ENCODE results near the gene UGDH. TPM values are rescaled to one million over a fixed set of nuclear protein-coding genes. Genes with fewer than 3 reads are reported as not detected.
"Not testable (repeated sequence)": the region's sequence is repeated elsewhere in the genome, so short reads cannot be mapped to it uniquely, and the experiment has no call there.

UGDH gene
- total RNA-seq, 2 experiments from 2014 or later: 16.9 to 18.8 TPM

- ChIA-PET POLR2A (no interaction called here), CTCF (no interaction called here)
- Mint-ChIP-seq H3K27me3 (no peaks in the 10 kb centered on the region), H3K27ac (no peak overlapping the region), H3K36me3 (ENCODE audit: low read depth) (peaks cover 29% of the 10 kb centered on the region), H3K4me1 (no peaks in the 10 kb centered on the region), H3K9me3 (no peaks in the 10 kb centered on the region), H3K4me3 (no peak overlapping the region)
- DNase-seq: no peak
Observed at GRCh38 chr4:39504538-39504937, 22.7 kb downstream of the UGDH start.

DNA sequence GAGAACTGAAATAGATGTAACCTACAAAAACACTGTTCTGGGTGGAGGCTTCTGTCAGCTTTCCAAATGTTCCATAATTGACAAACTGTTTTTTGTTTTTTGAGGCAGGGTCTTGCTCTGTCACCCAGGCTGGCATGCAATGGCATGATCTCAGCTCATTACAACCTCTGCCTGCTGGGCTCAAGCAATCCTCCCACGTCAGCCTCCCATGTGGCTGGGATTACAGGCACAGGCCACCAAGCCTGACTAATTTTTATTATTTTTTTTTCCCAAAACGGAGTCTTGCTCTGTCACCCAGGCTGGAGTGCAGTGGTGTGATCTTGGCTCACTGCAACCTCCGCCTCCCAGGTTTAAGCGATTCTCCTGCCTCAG lies 24.6 kb downstream of the UGDH start:
- CTCF ChIA-PET: not testable (repeated sequence)

GRCh38 chr4:39502019-39502663 lies 25.1 kb downstream of the UGDH start:
- ChIA-PET POLR2A (interaction anchor here (0.5 to 0.6 kb wide), 2 partner anchors 36 to 133 kb away, joined by 3 read pairs; no protein-coding TSS in a partner anchor), CTCF (no interaction called here)
- no peak for DNase-seq
- H3K27ac Mint-ChIP-seq: no peak overlapping the region
- H3K36me3 Mint-ChIP-seq (ENCODE audit: low read depth): peaks cover 30% of the 10 kb centered on the region
- no peaks in the 10 kb centered on the region for H3K27me3 Mint-ChIP-seq
- no peak overlapping the region for H3K4me3 Mint-ChIP-seq
- H3K9me3 Mint-ChIP-seq: no peaks in the 10 kb centered on the region
- no peaks in the 10 kb centered on the region for H3K4me1 Mint-ChIP-seq

More for the DNA sequence above, 24.6 kb downstream of the UGDH start:
- not testable (repeated sequence) for H3K27ac Mint-ChIP-seq, H3K9me3 Mint-ChIP-seq, H3K4me3 Mint-ChIP-seq, DNase-seq, H3K4me1 Mint-ChIP-seq, H3K27me3 Mint-ChIP-seq
- POLR2A ChIA-PET: interaction anchor here (0.5 to 0.6 kb wide), 2 partner anchors 37 to 132 kb away, joined by 3 read pairs; no protein-coding TSS in a partner anchor
- peaks cover 30% of the 10 kb centered on the region for H3K36me3 Mint-ChIP-seq (ENCODE audit: low read depth)

DNA sequence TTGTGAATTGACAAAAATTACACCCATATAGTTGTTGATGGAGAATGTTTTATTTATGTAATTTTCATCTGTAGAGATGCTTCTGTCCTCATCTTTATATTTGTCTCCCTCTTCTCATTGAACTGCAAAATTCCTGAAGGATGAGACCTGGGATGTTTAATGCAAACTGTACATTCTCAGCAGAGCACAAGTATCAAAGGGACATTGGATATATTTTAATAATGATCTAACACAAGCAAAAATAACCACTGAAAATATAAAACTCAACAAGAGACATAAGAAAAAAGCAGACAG lies 28.6 kb downstream of the UGDH start:
- ChIA-PET POLR2A (no interaction called here), CTCF (no interaction called here)
- Mint-ChIP-seq H3K4me3 (no peak overlapping the region), H3K36me3 (ENCODE audit: low read depth) (peaks cover 19% of the 10 kb centered on the region), H3K4me1 (no peaks in the 10 kb centered on the region), H3K9me3 (no peaks in the 10 kb centered on the region), H3K27me3 (no peaks in the 10 kb centered on the region), H3K27ac (no peak overlapping the region)
- no peak for DNase-seq

DNA sequence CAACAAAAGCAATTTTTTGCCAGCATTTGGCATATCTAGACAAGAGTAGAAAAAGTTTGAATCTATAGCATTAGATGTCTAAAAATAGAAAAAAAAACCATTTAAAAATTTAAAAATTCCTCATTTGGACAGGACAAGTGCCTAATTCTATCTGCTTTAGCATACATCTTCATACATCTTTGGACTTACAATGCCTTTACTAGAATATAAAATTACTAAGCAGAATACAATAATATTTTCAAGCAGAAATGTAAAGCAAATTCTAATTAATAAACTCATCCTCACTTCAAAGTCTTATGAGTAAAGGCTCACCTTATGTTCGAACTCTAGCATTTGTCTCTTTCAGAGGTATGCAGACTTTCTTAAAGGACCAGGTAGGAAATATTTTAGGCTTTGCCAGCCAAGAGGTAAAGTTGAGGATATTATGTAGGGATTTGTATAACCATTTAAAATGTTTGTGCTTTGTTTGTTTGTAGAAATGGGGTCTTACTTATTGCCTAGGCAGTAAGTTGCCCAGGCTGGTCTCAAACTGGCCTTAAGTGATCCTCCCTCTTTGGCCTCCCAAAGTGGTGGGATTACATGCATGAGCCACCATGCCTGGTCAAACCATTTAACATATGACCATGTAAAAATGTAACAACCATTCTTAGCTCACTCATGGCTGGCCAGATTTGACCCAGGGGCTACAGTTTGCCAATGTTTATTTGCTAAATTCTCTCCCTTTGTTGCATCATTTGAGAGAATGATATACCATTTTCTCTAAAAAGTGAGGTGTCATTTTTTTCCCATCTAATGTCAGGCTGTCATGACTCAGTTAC lies 29.1 kb downstream of the UGDH start:
- H3K4me3 Mint-ChIP-seq: no peak overlapping the region
- no peaks in the 10 kb centered on the region for H3K9me3 Mint-ChIP-seq
- H3K4me1 Mint-ChIP-seq: no peaks in the 10 kb centered on the region
- peaks cover 14% of the 10 kb centered on the region for H3K36me3 Mint-ChIP-seq (ENCODE audit: low read depth)
- CTCF ChIA-PET: no interaction called here
- no peaks in the 10 kb centered on the region for H3K27me3 Mint-ChIP-seq
- H3K27ac Mint-ChIP-seq: no peak overlapping the region
- no peak for DNase-seq
- POLR2A ChIA-PET: no interaction called here

GRCh38 chr4:39495446-39496213 lies 31.6 kb downstream of the UGDH start:
- Mint-ChIP-seq H3K9me3 (no peaks in the 10 kb centered on the region), H3K4me3 (no peak overlapping the region), H3K27ac (no peak overlapping the region), H3K4me1 (no peaks in the 10 kb centered on the region), H3K27me3 (no peaks in the 10 kb centered on the region), H3K36me3 (ENCODE audit: low read depth) (peaks cover 11% of the 10 kb centered on the region)
- POLR2A ChIA-PET: no interaction called here
- no peak for DNase-seq
- CTCF ChIA-PET: no interaction called here

- Mint-ChIP-seq H3K4me3 (no peak overlapping the region), H3K27me3 (no peaks in the 10 kb centered on the region), H3K36me3 (ENCODE audit: low read depth) (peaks cover 7% of the 10 kb centered on the region), H3K27ac (no peak overlapping the region), H3K9me3 (no peaks in the 10 kb centered on the region), H3K4me1 (no peaks in the 10 kb centered on the region)
- ChIA-PET CTCF (no interaction called here), POLR2A (no interaction called here)
- no peak for DNase-seq
Observed at GRCh38 chr4:39494354-39494753, 32.9 kb downstream of the UGDH start.

DNA sequence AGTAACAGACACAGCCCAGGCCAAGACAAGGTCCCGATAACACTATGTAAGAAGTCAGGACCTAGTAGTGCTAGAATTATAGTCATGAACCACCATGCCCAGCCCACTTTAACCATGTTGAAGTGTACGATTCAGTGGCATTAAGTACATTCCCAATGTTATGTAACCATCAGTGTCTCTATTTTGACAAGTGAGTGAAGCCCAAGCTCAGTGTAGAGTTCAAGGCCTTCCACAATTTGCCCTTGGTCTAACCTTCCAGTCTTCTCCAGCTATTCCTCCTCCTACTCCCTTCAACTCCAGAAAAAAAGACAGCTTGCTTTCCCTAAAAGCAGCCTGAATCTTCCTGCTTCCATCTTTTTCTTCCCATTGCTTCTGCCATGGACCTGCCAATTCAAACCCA lies 36.9 kb downstream of the UGDH start:
- POLR2A ChIA-PET: no interaction called here
- DNase-seq: no peak
- no peaks in the 10 kb centered on the region for H3K36me3 Mint-ChIP-seq (ENCODE audit: low read depth)
- no peaks in the 10 kb centered on the region for H3K27me3 Mint-ChIP-seq
- CTCF ChIA-PET: no interaction called here
- H3K4me1 Mint-ChIP-seq: no peaks in the 10 kb centered on the region
- no peak overlapping the region for H3K4me3 Mint-ChIP-seq
- no peak overlapping the region for H3K27ac Mint-ChIP-seq
- no peaks in the 10 kb centered on the region for H3K9me3 Mint-ChIP-seq

DNA sequence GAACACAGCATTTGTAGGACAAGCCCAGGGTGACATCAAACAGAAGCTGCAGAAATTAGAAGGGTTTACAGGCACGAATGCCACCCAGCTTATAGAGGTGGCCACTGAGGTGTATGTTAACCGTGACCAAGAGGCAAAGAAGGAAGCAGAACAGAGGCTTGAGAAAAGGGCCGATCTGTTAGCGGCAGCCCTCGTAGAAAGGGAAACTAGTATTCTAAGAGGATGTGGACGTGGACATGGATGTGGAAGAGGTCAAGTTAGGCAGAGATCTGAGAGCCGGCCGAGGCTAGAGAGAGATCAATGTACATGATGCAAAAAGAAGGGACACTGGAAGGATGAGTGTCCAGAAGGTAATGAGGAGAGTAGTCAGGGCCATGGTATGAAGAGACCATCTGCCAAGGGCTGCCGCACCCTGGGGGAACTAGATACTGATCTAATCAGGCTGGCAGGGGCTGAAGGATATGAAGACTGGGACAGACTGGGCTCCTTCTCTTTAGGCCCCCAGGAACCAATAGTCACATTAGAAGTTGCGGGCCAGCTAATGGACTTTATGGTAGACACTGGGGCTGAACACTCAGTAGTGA lies 40.9 kb downstream of the UGDH start:
- H3K4me3 Mint-ChIP-seq: no peak overlapping the region

GRCh38 chr4:39484582-39485272 lies 42.5 kb downstream of the UGDH start:
- Mint-ChIP-seq H3K36me3 (ENCODE audit: low read depth) (no peaks in the 10 kb centered on the region), H3K4me1 (no peaks in the 10 kb centered on the region), H3K4me3 (no peak overlapping the region), H3K9me3 (no peaks in the 10 kb centered on the region), H3K27ac (no peak overlapping the region), H3K27me3 (no peaks in the 10 kb centered on the region)
- POLR2A ChIA-PET: no interaction called here
- DNase-seq: no peak
- CTCF ChIA-PET: interaction anchor here (2.5 kb wide), 1 partner anchor 16 kb away, joined by 6 read pairs; no protein-coding TSS in a partner anchor

More for the DNA sequence above, 40.9 kb downstream of the UGDH start:
- no peak for DNase-seq
- CTCF ChIA-PET: no interaction called here
- no peaks in the 10 kb centered on the region for H3K9me3 Mint-ChIP-seq
- H3K27ac Mint-ChIP-seq: no peak overlapping the region
- POLR2A ChIA-PET: no interaction called here
- H3K36me3 Mint-ChIP-seq (ENCODE audit: low read depth): no peaks in the 10 kb centered on the region
- H3K4me1 Mint-ChIP-seq: no peaks in the 10 kb centered on the region
- no peaks in the 10 kb centered on the region for H3K27me3 Mint-ChIP-seq

GRCh38 chr4:39480902-39481695 lies 46.1 kb downstream of the UGDH start:
- CTCF ChIA-PET: interaction anchor here (1.7 kb wide), 1 partner anchor 12 kb away, joined by 7 read pairs; no protein-coding TSS in a partner anchor

DNA sequence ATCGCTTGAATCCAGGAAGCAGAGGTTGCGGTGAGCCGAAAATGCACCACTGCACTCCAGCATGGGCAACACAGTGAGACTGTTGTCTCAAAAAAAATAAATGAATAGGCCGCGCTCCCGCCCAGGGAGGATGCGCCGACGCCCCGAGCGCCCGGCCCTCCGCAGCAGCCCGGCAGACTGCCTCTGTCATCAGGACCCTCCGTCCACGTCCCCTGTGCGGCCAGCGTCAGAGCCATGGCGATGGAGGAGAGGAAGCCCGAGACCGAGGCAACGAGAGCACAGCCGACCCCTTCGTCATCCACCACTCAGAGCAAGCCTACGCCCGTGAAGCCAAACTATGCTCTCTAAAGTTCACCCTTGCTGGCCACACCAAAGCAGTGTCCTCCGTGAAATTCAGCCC lies 47.0 kb downstream of the UGDH start:
- no peaks in the 10 kb centered on the region for H3K36me3 Mint-ChIP-seq (ENCODE audit: low read depth)
- POLR2A ChIA-PET: interaction anchor here (1.2 kb wide), 1 partner anchor 11 kb away, joined by 3 read pairs; no protein-coding TSS in a partner anchor
- H3K27ac Mint-ChIP-seq: no peak overlapping the region
- no peak overlapping the region for H3K4me3 Mint-ChIP-seq
- CTCF ChIA-PET: interaction anchor here (1.7 kb wide), 1 partner anchor 11 kb away, joined by 7 read pairs; no protein-coding TSS in a partner anchor
- no peaks in the 10 kb centered on the region for H3K9me3 Mint-ChIP-seq
- no peaks in the 10 kb centered on the region for H3K4me1 Mint-ChIP-seq
- no peaks in the 10 kb centered on the region for H3K27me3 Mint-ChIP-seq
- DNase-seq: no peak

More at GRCh38 chr4:39480902-39481695, 46.1 kb downstream of the UGDH start:
- POLR2A ChIA-PET: interaction anchor here (1.2 kb wide), 1 partner anchor 12 kb away, joined by 3 read pairs; no protein-coding TSS in a partner anchor
- no peaks in the 10 kb centered on the region for H3K9me3 Mint-ChIP-seq
- H3K27me3 Mint-ChIP-seq: no peaks in the 10 kb centered on the region
- H3K36me3 Mint-ChIP-seq (ENCODE audit: low read depth): no peaks in the 10 kb centered on the region
- H3K4me3 Mint-ChIP-seq: no peak overlapping the region
- no peaks in the 10 kb centered on the region for H3K4me1 Mint-ChIP-seq
- DNase-seq: no peak
- no peak overlapping the region for H3K27ac Mint-ChIP-seq
